Hematopoietic multipotent progenitor cell treated with erythropoietin and hydrocortisone succinate and interleukin-3 and kit ligand, for 17 days (in vitro differentiated cells): ENCODE measurements around the gene MAPK10.
"Not testable (repeated sequence)": the region's sequence is repeated elsewhere in the genome, so short reads cannot be mapped to it uniquely, and the experiment has no call there.

ENCODE experiments used
- DNase-seq: peaks from one replicate; pipeline ENCODE4 v3.0.0-alpha.2; 2015; ENCODE audit warnings: low spot score

MAPK10 gene

GRCh38 chr4:85968945-85969819, 390.7 kb downstream of the MAPK10 start:
- DNase-seq, result no peak

DNA sequence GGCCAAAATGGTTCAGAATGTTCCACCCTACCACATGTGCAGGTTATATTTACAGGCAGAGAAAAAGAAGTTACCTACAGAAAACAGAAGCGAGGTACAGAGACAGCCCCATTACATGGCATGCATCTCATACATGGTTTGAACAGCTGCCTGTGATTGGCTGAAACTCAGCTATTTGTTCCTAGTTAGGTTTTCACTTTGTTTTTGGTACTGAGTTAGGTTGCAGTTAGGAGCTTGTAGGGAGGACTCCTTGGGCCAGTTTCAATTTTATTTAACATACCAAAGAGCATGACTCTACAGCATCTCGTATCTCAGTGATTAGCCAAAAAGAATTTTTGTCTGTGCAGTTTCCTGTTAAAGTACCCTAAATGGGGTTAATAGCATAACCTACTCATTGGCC, 392.0 kb downstream of the MAPK10 start:
- no peak for DNase-seq

DNA sequence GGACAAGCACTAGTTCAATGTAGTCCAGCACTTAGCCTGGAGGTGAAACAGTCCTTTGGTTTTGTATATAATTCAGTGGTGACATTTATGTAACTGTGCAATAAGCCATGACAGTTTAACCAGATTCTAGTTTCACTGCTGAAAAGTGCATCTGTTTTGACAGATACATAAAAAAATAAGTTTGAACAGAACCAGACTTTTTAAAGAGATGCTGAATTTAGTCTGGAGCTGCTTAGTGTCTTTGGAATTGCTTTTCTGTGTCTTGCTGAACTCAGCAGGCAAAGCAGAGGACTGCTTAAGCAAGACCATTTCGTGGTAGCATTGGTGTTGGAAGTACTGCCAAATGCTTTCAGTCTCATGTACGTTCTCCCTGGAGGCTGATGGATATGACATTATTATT, 393.5 kb downstream of the MAPK10 start:
- no peak for DNase-seq

- no peak for DNase-seq
These were observed 394.3 kb downstream of the MAPK10 start for GRCh38 chr4:85965529-85965928.

DNA sequence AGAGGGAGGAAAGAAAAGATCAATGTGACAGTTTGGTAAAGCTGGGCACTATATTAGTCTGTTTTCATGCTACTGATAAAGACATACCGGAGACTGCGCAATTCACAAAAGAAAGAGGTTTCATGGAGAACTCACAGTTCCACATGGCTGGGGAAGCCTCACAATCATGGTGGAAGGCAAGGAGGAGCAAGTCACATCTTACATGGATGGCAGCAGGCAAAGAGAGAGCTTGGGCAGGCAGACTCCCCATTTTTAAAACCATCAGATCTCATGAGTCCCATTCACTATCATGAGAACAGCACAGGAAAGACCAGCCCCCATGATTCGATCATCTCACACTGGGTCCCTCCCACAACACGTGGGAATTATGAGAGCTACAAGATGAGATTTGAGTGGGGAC, 394.8 kb downstream of the MAPK10 start:
- DNase-seq, result not testable (repeated sequence)

DNA sequence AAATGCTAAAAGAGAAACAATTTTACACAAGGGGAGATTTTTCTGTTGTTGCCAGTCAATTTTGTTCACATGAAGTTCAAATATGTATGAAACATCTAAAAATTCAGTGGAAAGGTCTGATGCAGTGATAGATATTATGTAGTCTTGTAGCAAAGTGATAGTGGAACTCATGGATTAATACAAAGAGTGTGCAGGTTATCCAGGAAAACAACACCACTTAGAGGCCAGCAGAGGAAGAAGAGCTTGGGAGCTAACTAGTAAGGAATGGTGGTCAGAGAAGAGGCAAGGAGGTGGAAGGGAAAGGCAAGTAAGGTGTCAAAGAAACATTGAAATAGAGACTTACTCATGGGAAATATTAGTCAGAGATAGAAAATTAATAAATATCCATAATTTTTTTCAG, 395.6 kb downstream of the MAPK10 start:
- DNase-seq, result no peak

DNA sequence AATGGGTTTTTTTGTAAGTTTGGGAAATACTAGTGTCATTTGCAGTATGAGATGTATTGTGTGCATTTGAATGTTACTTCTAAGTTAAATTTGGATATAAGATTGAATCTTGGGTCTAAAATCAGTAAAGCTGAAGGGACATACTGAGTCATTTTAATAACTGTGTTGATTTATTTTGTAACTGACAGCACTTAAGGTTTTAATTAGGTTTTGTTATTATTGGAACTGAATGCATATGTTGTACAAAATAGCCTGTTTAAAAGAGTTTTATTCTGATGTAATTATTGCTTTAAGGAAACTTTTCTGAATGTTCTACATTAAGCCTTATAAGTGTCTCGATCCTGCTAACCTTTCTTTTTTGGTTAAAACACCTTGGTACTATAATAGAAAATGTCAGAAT, 396.6 kb downstream of the MAPK10 start:
- DNase-seq, result no peak

DNA sequence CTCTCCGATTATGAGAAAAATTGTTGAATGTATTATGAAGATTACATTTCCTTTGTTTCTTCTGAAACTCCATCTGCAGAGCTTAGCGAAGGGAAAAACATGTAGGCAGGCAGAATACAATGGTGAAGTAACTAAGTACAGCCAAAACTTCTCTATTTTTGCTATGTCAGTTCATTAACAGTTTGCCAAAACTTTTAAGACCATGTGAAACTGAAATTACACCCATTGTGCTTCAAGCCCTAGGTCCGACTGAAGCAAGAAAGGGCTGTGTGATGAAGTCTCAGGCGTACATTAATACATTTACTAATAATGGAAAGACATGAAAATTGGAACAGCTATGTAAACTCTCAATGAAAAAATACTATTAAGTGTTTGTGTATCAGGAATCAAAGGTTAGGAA, 398.0 kb downstream of the MAPK10 start:
- no peak for DNase-seq

DNA sequence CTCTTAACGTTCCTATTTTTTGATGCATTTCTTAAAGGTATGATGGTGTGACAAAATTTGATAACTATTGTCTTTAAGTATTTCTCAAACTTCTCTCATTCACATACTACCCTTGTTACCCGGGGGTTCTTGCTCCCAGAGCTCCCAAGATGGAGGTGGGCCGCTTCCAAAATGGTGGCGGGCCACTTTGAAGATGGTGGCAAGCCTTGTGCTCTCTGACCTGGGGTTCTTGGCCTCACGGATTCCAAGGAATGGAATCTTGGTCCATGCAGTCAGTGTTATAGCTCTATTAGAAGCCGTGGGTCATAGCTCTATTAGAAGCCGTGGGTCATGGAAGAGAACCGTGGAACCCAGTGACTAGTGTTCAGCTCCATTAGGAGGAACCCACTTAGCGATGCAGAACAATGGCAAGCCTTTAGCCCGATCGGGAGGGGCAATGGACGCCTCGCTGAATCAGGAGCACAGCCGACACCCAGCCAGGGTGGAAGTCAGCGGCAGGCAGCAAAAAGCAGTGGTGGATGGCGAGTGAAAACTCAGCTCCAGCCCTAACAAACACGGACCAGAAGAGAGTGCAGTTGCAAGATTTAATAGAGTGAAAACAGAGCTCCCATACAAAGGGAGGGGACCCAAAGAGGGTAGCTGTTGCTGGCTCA, 403.4 kb downstream of the MAPK10 start:
- DNase-seq, result no peak

DNA sequence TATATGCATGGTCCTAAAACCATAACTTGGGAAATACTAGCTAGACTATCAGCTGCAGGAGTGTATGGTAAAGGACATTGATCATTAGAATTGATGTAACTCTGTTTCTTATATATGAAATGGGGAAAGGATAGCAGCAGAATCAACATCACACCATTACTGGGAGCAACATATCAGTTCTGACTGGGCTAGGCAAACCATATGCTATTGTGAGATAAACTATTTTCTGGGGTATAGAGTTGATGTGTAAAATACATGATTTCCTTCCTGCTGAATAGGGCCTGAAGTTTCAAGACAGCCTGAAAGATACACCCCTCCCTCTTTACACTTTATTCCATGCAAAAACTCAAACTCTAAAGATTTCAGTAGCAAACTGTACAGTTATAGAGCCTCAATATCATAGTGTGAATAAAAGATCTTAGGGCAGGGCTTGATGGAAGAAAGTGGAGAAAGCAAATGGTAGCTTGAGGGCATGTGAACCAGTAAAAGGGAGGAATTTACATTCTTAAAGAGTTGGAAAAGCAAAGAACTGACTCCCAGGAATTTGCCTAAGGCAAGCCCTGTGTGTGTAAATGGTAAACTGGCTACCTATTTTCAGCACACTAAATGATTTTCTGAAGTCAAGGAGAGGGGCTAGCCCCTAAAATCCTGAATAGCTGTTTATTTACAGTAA, 404.1 kb downstream of the MAPK10 start:
- DNase-seq, result no peak

DNA sequence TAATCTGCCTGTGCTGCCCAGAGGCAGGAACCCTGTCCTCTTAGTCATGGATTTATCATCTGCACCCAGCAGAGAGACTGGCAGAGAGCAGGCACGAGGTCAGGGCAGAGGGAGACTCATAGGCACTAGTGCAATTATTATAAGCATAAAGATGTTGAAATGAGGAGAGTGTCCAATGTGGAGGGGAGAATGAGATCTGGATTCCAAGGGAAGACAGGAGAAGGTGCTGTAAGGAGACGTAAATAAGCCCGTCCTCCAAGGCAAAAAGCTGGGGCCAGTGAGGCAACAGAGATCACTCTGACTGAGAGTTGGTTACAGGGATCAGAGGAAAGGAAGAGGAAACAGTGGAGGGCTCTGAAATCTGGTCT, 406.2 kb downstream of the MAPK10 start:
- no peak for DNase-seq

DNA sequence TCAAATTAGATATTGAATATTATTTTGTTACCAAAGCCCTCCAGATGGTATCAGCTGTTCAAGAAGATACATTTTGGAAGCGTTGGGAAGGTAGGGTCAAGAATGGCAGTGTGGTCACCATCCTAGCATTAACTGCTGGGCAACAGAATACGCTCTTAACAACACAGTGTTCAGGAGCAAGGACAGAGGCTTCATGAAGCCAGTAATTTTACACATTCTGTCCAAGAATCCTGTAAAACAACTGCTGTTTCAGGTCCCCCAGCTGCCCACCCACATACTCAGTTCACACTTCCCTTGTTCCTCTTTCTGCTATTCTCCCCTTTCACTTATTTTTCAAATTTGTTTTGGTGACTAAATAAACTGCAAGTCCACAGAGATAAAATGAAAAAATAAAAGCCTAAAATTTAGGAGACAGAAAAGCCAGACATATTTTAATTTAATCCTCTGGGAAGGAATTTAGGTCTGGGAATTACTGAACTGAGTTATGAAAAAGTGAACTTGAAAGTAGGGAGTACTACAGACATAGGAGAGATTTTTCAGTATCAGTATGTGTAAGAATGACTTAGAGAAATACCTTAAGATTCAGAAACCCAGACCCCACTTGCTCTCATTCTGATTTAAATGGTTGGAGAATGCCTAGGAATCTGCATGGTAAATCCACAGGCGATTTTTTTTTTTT, 406.7 kb downstream of the MAPK10 start:
- DNase-seq, result no peak

DNA sequence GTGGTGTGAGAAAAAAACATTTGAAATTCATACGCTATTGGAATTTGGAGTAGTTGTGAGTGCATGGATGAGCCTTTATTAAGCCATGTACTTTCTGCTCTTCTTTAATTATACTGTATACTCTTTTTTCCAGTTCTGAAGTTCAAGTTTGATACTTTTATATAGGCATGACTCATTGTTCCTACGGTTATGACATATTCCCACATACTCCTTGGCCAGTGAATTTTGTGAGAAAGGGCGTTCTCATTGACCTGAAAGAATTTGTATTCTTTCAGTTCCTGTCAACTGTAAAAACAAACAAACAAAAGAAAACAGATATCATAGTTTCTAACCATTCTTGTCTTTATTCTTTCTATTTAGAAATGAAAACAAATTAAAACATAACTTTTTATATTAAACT, 407.3 kb downstream of the MAPK10 start:
- DNase-seq, result no peak

DNA sequence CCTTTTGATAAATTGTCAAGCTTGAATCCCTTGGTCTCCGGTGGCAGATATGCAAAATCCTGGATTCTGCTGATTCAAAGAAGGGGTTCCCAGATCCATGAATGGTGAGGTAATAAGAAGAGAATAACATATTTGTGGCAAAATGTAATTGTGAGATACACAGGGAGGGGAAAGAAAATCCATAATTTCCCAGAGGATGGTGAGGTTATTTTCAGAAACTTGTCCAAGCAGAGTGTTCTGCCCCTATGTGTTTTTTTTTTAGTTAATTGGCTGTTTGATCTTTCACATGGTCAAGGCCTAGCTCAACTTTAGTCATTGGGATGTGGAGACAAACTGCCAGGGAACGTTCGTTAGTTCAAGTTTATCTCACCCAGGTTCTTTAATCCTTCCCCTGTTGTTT, 408.8 kb downstream of the MAPK10 start:
- no peak for DNase-seq

DNA sequence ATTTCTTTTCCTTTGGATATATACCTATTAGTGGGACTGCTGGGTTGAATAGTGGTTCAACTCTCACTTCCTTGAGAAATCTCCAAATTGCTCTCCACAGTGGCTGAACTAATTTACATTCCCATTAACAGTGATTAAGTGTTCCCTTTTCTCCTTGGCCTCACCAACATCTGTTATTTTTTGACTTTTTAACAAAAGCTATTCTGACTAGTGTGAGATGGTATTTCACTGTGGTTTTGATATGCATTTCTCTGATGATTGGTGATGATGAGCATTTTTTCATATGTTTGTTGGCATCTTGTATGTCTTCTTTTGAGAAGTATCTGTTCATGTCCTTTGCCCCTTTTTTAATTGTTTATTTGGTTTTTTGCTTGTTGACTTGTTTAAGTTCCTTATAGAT, 413.0 kb downstream of the MAPK10 start:
- DNase-seq, result no peak

DNA sequence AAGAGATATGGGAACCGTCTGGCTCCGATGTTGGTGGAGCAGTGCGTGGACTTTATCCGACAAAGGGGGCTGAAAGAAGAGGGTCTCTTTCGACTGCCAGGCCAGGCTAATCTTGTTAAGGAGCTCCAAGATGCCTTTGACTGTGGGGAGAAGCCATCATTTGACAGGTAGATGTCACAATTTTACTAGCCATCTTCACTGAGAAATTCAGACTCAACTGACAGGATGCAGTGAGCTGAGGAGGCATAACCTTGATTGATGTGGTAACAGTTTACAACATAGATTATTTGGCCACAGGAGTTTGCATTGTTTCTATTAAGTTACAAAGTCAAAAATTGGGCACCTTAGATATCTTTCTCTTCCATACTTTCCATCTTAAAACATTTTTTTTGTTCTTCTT, 417.7 kb downstream of the MAPK10 start:
- DNase-seq, result no peak

GRCh38 chr4:85940151-85940550, 419.7 kb downstream of the MAPK10 start:
- DNase-seq, result no peak
